Stimulated activated CD4-positive, alpha-beta T cell treated with anti-CD3 and anti-CD28 coated beads, Interleukin-15, amount 100 ng/mL, for 48 hours (primary cell): ENCODE measurements around the gene NPVF.

ENCODE experiments used
- DNase-seq, 2 donors: peaks; one replicate each; pipeline ENCODE4 v3.0.0-alpha.2; 2020; ENCODE audit warnings: low read depth in 2 of 2

Gene NPVF

GRCh38 chr7:25228386-25228785 lies at the start of gene NPVF:
NPVF (minus strand) TSS chr7:25228486; CDS start chr7:25228439, 47 bp downstream.
- no peak for DNase-seq

DNA sequence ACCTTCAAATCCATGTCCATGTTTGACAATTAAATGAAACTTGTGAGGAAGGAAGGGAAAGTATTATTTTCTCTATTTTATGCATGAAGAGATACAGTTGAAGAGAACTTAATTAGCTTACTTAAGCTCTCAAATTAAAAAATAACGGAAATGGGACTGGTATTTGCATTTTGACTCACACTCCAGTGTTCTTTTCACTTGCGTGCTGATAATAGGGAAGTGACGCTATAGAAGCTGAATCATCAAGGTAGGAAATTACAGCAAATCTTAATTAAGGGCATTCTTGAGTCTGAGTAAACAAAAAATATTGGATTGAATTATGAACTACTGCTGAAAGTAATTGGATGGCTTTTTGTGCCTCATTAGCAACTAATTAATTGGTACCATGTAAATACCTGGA lies 44.0 kb upstream of the NPVF start:
- no peak for DNase-seq

DNA sequence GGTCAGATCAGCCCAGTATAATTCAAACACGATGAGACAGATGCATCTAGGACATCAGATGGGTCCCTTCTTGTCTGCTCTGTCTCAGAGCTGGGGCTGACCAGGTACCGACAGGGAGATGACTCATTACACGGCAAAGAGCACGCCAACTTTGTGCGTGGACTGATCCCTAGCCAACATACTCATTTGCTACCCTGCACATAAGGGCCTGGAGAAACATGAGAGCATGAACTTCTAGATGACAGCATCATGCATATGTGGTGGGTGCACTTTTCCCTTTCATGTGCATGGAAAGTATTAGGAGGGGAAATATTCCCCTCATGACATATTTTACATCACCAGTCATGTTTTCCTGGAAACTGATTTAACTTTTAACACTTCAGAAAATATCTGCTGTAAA lies 35.1 kb upstream of the NPVF start:
- no peak for DNase-seq

DNA sequence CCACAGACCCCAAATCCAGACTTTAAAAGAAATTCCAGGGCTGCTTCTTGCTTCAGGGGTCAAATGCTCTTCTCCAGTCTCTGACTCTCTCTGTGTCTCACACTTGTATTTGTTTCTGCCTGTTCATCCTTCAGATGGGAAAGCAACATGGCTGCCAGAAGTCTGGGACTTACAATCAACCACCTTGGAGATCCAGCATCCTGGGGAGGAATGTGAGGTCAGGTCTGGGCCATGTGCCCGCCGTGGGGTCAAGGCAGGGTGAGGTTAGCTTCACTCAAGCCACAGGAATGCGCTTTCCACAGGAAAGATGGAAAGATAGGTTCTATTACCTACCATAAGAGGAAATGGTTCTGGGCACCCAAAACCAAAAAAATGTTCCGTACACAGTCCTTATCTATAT lies 34.3 kb upstream of the NPVF start:
- no peak for DNase-seq

DNA sequence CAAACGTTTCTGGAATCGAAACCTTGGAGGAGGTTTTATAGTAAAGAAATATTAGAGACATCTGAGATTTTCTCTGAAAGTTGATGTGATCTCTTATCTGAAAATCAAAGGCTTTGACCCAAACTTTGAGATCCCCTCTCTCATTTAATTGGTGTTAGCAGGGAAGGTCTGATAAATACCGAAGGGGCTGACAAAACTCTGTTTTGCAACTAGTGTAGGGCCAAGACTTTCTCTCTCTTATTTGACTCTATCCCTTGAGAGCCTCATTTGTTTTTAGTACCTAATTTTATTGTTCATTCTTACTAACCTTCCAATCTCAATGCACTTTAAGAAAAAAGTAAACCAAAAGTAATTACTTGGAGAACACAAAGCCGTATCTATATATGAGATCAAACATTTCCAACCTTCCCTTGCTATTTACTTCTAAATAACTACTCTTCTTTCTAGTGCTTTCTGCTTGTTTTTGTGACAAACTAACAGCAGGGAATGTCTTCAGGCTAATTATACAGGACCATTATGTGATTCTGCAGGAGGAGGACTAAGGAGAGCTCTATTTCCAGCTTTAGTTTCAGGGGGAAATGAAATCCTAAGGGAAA lies 33.4 kb upstream of the NPVF start:
- no peak for DNase-seq

- DNase-seq = no peak
These were observed 32.7 kb upstream of the NPVF start for GRCh38 chr7:25260862-25261494.

DNA sequence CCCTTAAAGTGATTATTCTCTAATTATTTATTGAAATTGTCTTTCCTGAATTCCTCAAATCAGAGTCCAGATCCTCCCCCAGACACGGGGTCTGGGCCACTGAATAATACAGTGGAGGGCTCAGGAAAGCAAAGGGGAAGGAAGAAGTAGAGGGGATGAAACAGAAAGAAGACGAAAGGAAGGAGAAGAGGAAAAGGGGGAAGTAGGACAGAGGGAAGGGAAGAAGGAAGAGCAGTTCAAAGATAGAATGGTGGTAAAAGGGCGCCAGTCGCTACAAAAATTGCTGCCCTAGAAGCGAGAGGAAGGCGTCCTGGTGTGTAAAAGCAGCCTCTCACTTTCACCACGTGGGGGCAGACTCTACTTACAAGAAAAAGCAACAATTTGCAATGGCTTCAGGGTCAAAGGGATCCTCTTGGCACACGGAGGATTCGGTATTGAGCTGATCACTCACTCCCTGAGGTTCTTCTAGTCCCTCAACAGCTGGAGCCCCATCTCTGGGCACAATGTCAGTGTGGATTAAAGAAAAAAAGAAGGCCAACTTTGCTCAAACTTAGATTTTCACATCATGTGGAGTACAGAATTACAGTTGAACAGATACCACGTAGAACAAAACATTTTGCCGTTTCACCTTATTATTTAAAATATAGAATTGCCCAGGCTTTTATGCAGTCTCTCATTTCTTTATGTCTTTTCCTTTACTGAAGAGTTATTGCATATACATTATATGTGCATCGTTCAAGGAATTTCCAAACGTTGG lies 31.4 kb upstream of the NPVF start:
- DNase-seq = peak; percentile 30 to 56

DNA sequence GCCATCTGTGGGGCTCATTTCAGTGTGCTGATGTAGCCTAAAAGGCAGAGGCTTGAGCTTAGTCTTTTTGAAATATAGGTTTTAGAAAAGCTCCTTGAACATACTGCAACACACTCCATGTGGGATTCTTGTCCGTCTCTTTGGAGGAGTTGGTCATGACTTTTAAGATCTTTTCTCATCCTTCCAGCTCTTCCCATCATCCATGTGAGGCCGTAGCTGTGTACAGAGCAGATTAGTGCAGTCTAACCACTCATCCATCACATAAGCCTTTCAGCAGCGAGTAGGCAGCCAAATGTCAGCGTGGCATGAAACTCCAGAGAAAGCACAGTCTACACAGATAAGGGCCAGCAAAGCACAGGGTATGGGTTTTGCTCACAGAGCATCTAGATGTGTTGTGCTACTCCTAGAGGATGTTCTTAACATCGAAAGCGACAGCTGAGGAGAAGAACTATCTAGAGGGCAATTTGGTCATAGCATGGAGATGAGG lies 28.1 kb upstream of the NPVF start:
- no peak for DNase-seq

GRCh38 chr7:25255611-25256332 lies 27.5 kb upstream of the NPVF start:
- no peak for DNase-seq

- DNase-seq = no peak
These were observed 26.3 kb upstream of the NPVF start for GRCh38 chr7:25254604-25255003.

DNA sequence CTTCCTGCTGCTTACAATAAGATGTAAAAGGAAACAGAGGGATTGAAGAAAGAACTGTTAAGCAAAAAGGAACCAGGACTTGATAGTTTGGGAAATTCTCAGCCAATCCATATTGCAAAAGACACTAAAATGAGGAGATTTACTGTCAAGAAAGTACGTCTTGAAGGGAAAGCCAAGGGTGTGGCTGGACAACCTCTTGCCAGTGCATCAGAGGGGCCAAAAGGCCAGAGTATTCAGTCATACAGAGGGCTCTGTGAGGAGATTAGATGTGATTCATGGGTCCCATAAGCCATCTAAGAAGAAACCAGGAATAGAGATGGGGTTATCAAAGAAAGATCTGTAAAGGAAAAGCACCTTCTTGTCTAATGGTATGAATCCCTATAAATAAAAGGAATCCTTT lies 25.4 kb upstream of the NPVF start:
- no peak for DNase-seq

DNA sequence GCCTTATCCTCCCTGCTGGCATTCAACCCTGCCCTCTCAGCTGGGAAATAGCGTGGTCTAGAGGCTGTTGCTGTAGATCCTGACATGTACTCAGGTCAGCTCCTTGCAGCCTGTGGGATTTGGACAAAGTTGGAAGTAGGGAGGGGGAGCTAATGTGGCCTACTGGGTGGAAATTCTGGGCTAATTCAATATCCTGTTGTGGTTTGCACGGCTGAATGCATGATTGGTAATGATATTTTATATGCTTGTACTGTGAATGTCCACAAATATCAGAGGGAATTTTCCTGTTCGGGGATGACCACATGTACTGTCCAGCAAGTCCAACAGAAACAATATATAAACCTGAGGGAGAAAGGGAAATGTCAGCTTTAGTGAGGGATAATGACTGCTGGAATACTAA lies 22.1 kb upstream of the NPVF start:
- no peak for DNase-seq

- no peak for DNase-seq
These were observed 21.5 kb upstream of the NPVF start for GRCh38 chr7:25249772-25250171.

- no peak for DNase-seq
These were observed 18.0 kb upstream of the NPVF start for GRCh38 chr7:25246306-25246705.

GRCh38 chr7:25244254-25245033 lies 16.2 kb upstream of the NPVF start:
- DNase-seq = no peak

- no peak for DNase-seq
These were observed 14.4 kb upstream of the NPVF start for GRCh38 chr7:25242678-25243077.

GRCh38 chr7:25240896-25241295 lies 12.6 kb upstream of the NPVF start:
- DNase-seq = no peak

- DNase-seq = no peak
These were observed 12.1 kb upstream of the NPVF start for GRCh38 chr7:25240340-25240739.

- DNase-seq = no peak
These were observed 11.6 kb upstream of the NPVF start for GRCh38 chr7:25239888-25240287.

GRCh38 chr7:25238066-25238725 lies 9.9 kb upstream of the NPVF start:
- DNase-seq = no peak

DNA sequence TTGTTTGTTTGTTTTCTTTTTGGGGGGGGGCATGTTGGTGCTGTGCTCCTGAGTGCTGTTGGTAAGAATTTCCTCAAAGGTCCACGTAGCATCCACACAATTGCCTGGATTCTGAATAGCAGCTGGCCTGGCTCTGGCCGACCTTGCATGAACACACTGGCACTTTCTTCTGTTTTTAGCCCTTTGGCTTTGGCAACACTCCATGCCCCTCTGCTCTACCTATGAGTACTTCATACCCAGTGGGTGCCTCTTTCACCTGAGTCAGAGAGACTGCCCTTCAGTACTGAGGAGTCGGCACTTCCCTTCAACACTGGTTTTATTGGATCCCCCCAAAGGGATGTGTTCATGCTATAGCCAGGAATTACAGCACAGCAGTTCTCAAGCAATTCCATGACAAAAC lies 7.2 kb upstream of the NPVF start:
- DNase-seq = no peak
